COLO668 (cell line): ENCODE measurements around the gene NUAK2.
"Not testable (repeated sequence)": the region's sequence is repeated elsewhere in the genome, so short reads cannot be mapped to it uniquely, and the experiment has no call there.

Source experiments
- DNase-seq: peaks from one replicate; lab custom pipeline; 2025; ENCODE audit not compliant: unreplicated experiment; lab: John Stamatoyannopoulos, UW

Gene NUAK2

GRCh38 chr1:205298191-205298994, 23.2 kb downstream of the NUAK2 start:
- DNase-seq: peak; percentile 52

- DNase-seq: not testable (repeated sequence)
Measured at GRCh38 chr1:205297546-205298177, 23.9 kb downstream of the NUAK2 start.

DNA sequence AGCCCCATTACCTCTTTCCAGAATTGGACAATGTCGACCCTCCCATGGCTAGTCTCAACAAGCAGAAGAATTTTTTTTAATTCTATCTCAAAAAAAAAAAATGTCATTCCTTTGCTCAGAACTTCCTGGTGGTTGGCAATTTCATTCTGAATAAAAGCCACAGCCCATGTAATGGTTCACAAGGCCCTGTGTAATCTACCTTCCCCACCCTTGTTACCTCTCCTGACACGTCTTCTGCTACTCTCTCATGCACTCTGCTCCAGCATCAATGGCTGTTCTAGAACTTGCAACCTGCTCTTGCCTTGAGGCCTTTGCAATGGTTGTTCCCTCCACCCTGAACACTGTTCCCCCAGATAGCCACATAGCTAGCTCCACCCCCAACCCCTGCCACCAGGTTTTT, 25.4 kb downstream of the NUAK2 start:
- DNase-seq: no peak

DNA sequence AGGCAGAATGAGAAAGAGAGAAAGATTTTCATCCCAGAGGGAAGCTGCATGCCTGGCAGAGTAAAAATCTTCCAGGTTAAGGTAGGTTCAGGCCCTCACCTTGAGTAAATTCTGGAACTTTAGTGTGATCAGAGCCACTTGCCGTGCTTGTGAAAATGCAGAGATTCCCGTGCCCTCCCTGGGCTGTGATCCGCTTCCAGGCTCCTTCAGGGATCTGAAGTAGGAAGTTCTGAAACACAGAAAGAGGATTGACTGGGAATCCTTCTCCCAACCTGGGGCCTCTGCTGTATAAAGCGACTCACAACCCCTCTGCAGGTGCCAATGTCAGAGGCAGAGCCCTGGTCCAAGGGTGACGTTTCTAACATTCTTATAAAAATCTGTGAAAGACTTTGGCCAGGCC, 26.6 kb downstream of the NUAK2 start:
- no peak for DNase-seq

DNA sequence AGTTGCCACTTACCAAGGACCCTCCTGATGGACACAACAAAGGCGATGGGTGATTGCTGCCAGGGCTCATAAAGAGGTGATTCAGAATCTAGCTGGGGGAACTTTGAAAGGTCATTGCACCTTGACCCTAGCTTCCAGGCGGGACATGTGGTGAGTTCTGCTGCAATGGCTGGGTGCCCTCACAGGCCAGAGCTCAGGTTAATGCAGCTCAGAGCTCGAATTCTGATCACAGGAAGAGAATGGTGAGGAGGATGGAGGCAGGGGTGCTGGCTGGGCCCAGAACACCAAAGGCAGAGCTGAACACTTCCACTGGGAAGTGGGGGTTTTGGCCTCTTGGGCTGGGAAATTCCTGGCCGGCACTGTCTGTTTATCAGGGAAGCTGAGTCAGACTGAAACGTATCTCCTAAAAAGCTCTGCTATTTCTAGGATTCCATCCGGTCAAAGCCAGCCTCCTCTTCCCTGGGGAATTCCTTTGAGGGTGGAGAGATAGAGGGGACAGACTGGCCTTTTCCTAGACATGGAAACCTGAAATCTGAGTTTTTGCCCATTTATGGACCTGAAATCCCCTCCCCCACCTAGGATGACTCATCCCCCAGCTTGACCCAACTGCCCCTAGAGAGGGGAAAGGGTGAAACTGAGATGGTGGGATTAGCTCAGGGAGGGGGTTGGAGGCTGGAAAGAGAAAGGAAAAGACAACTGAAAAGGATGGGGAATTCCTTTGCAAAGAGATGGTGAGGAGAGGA, 27.2 kb downstream of the NUAK2 start:
- DNase-seq: no peak

- no peak for DNase-seq
Measured at GRCh38 chr1:205293350-205294074, 28.0 kb downstream of the NUAK2 start.

DNA sequence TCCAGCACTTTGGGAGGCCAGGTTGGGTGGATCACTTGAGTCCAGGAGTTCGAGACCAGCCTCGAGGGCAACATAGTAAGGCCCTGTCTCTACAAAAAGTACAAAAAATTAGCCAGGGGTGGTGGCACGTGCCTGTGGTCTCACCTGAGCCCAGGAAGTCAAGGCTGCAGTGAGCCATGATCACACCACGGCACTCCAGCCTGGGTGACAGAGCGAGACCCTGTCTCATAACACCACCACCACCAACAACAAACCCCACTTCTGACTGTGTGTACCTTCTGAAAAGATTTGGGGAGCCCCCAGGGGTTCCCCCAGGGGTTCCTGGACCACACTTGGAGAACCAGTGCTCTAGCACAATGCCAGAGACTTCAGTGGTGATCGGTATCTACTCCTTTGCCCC, 29.9 kb downstream of the NUAK2 start:
- DNase-seq: no peak

GRCh38 chr1:205287767-205288559, 33.6 kb downstream of the NUAK2 start:
- peak; percentile 14 for DNase-seq

GRCh38 chr1:205287076-205287475, 34.5 kb downstream of the NUAK2 start:
- DNase-seq: no peak

DNA sequence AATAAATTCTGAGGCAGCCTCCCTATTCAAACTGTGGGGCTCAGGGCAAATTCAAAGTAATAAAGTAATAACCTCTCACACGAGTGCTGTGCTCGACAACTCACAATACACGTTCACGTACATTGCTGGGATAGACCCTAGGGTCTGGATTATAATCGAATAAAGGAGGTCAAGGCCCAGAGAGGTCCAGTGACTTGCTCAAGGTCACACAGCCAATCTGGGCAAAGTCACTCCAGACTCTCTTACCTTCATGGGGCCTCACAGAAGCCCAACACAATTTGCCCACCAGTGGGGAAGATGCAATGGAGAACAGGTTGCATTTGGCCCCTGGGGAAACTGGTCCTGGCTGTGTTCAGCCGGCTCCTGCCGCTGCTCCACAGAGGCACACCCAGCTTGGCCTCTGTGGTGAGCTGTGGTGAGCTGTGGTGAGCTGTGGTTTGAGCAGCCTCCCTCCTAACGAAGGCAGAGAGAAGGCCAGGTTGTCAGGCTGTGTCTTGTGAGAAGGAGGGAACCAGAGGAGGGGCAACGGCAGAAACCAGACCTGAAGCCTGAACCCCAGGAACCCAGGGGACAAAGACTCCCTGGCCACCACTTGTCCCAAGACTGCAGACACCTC, 35.1 kb downstream of the NUAK2 start:
- no peak for DNase-seq

- no peak for DNase-seq
Measured at GRCh38 chr1:205285381-205286101, 36.0 kb downstream of the NUAK2 start.

DNA sequence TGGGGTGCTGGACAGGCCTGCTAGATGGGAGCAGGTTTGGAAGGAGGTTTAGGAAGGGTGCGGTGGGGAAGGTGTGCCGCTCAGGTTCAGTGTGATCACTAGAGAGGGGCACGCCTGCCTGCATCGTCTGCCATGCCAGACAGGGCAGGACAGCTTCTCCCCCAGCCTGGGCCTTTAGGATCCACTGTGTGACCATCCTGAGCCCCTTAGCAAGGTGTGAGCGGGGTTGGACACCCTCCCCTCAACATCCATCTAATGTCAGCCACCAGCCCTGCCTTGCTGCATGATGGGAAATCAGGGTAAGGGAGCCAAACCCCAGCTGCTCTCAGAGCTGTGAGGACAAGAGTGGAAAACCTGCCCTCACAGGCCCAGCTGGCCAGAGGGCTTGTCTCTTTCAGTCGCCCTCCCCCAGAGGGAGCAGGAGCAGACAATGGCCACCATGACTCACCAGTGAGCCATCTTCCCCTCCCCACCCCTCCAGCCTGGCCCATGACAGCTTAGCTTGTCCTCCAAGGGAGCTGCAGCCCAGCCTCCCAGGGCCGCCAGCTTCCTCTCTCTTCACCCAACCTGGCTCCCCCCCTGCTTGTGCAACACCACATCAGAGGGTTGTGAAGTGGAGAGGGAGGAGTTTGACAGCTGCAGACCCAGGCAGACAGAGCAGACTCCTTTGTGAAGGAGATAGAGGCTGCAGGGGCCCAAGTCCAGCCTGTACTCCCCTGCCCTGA, 37.0 kb downstream of the NUAK2 start:
- DNase-seq: peak; percentile 96

GRCh38 chr1:205283270-205284147, 38.0 kb downstream of the NUAK2 start:
- no peak for DNase-seq

DNA sequence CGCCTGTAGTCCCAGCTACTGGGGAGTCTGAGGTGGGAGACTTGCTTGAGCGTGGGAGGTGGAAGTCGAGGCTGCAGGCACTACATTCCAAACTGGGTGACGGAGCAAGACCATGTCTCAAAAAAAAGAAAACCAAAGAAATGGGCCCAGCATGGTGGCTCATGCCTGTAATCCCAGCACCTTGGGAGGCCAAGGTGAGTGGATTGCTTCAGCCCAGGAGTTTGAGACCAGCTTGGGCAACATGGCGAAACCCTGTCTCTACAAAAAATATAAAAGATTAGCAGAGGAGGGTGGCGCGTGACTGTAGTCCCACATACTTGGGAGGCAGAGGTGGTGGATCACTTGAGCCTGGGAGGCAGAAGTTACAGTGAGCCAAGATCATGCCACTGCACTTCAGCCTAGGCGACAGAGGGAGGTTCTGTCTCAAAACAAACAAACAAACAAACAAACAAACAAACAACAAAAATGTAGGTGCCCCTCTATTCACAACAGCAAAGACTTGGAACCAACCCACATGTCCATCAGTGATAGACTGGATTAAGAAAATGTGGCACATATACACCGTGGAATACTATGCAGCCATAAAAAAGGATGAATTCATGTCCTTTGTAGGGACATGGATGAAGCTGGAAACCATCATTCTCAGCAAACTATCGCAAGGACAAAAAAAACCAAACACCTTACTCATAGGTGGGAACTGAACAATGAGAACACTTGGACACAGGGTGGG, 40.7 kb downstream of the NUAK2 start:
- DNase-seq: not testable (repeated sequence)

DNA sequence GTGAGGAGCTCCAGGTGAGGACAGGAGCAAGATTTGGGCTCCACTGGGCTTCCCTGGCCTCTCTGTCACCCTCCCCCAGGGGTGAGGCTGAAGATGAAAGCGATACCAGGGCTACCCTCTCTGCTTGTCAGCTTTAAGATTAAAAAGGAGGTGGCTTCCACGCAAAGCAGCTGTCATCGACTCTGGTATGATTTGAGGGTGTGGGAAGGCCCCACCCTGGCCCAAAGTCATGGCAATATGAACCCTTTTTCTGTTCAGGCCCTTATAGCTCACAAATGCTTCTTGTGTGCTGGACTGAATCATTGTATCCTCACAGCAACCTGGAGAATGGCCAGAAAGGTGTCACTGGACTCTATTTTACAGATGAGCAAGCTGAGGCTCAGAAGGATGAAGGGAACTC, 41.6 kb downstream of the NUAK2 start:
- no peak for DNase-seq

DNA sequence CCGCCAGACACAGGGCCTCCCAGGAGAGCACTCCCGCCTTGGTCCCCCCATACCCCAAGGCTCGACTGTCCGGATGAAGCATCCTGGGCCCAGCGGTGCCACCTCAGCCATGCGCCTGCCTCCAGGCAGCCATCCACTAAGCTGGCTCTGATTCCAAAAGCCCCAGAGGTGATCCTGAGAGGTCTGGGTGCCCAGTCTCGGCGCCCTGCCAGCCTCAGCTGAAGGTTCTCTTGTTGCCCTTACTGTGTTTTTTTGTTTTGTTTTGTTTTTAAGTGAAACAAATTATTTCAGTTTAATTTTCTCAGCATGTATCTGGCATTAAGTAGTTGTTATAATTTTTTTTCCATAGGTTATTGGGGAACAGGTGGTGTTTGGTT, 44.9 kb downstream of the NUAK2 start:
- DNase-seq: no peak
